Stimulated activated CD8-positive, alpha-beta memory T cell treated with anti-CD3 and anti-CD28 coated beads, Interleukin-15, amount 100 ng/mL, for 24 hours (primary cell): ENCODE data around the gene HK2.
A peak's percentile ranks its signal among the peaks of the same experiment; 100 is the strongest.
"Not testable (repeated sequence)": the region's sequence is repeated elsewhere in the genome, so short reads cannot be mapped to it uniquely, and the experiment has no call there.

ENCODE experiments used
- DNase-seq: peaks from one replicate; pipeline ENCODE4 v3.0.0-alpha.2; 2020; ENCODE audit warnings: low read depth

HK2 gene

GRCh38 chr2:74833418-74834233 lies at the start of gene HK2:
TSS of gene HK2 (plus strand) at chr2:74834127. CDS start at chr2:74834581, 454 bp downstream.
- peak; percentile 57 for DNase-seq

GRCh38 chr2:74789271-74789670 lies 44.7 kb upstream of the HK2 start:
- no peak for DNase-seq

- DNase-seq = no peak
Observed at GRCh38 chr2:74792282-74792681, 41.6 kb upstream of the HK2 start.

GRCh38 chr2:74794878-74795277 lies 39.0 kb upstream of the HK2 start:
- not testable (repeated sequence) for DNase-seq

- DNase-seq = no peak
Observed at GRCh38 chr2:74806355-74806839, 27.5 kb upstream of the HK2 start.

- no peak for DNase-seq
Observed at GRCh38 chr2:74806920-74807319, 27.0 kb upstream of the HK2 start.

GRCh38 chr2:74812787-74813590 lies 20.9 kb upstream of the HK2 start:
- DNase-seq = no peak

GRCh38 chr2:74814102-74814501 lies 19.8 kb upstream of the HK2 start:
- DNase-seq = no peak

- DNase-seq = no peak
Observed at GRCh38 chr2:74815941-74816340, 18.0 kb upstream of the HK2 start.

- no peak for DNase-seq
Observed at GRCh38 chr2:74816540-74817303, 17.2 kb upstream of the HK2 start.

GRCh38 chr2:74817304-74817675 lies 16.6 kb upstream of the HK2 start:
- DNase-seq = no peak

- no peak for DNase-seq
Observed at GRCh38 chr2:74819702-74820101, 14.2 kb upstream of the HK2 start.

- no peak for DNase-seq
Observed at GRCh38 chr2:74821177-74822126, 12.5 kb upstream of the HK2 start.

GRCh38 chr2:74822771-74823566 lies 11.0 kb upstream of the HK2 start:
- no peak for DNase-seq

- DNase-seq = no peak
Observed at GRCh38 chr2:74824679-74825078, 9.2 kb upstream of the HK2 start.

- no peak for DNase-seq
Observed at GRCh38 chr2:74828543-74828942, 5.4 kb upstream of the HK2 start.

- DNase-seq = no peak
Observed at GRCh38 chr2:74831693-74832530, 2.0 kb upstream of the HK2 start.

GRCh38 chr2:74834234-74834791 lies 386 bp downstream of the HK2 start:
- peak; percentile 12 for DNase-seq
